HG03571 (cell line): Measurements from ENCODE around the gene DNAJA3.
A peak's percentile ranks its signal among the peaks of the same experiment; 100 is the strongest.

Experiments used
- ATAC-seq: cut with Tn5 transposase; IDR thresholded peaks from one replicate; pipeline ENCODE4 v1.9.1; 2021; ENCODE audit not compliant: unreplicated experiment

DNAJA3 gene

DNA sequence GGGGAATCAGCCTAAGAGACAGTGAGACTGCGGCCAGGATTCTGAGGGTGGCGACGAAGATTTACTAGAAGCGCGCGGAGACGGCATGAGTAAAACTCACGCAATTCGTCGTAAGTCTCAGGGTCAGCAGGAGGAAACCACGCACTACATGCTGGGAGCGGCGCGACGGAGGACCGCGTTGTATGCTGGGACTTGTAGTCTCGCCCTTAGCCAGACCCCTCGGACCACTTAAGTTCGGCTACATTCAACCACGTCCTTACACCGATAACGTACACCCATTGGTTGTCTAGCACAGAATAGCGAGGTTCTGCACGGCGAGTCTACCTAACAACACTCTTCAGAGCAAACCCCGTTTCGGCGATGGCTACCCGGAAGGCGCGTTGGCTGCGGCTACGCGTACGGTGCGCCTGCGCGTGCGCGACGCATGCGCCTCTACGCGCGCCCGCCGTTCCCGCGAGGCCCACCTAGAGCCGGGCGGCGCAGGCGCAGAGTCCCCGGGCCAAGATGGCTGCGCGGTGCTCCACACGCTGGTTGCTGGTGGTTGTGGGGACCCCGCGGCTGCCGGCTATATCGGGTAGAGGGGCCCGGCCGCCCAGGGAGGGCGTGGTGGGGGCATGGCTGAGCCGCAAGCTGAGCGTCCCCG, at the start of gene DNAJA3:
DNAJA3 (plus strand) TSS at position 491 of the 643 bp plus-strand sequence; CDS start at position 505, 14 bp downstream.
- ATAC-seq, result peak; percentile 85

DNA sequence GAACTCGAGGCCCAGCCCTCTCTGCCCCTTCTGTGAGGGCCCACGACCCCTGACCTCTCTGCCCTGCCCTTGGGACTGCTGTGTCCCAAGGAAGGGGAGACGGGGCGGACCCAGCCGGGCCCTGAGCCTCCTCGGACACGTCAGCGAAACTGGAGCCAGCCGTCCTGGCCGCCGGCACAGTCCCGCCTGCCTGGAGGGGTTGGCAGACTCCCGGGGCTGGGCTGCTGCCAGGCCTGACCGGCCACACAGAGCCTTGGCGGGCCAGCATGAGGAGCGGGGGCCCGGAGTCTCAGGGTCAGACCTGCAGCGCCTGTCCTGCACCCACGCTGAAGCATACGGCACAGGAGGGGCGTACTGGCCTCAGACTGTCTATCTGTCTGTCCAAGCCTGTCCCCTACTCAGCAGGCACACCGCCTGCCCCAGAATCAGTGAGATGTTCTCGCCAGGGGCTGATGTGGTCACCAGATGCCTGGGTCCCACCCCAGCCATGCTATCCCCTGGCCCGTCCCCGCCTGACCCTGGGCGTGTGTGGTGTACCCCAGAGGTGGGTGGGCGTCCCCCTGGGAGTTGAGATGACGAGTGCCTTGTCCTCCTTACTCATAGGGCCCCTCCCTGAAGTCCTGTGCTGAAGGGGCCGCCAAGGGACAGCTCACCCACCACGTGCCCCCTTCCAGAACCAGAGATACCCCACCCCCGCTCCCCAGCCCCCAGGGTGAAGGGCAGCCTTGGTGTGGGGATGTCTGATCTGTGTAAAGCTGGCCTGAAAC, 49.4 kb upstream of the DNAJA3 start:
- ATAC-seq, result no peak

DNA sequence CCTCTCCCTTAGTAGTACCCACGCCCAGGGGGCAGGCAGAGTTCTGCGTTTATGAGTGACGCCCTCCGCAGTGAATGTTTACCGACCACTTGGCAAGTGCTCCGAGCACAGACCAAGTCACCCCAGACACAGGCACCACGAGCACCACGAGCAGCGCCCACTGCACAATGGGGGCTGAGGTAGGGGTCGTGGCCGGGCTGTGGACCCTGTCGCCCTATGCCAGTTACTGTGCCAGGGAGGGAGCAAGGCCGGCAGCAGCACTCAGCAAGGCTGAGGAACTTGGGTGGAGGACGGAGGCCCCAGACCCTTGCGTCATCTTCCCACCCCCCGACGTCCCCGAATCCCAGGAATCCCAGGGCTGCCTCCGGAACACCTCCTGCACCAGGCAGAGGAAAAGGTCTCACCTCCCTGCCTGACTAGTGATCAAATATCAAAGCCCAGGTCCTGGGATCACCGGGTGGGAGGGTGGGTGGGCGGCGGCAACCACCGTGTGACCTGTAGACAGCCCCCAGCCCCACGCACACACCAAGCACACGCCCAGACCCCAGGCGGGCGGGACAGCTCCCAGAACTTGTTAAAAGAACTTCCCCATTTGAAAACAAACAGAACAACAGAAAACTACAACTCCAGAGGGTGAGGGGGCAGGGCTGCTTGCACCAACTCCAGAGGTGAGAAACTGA, 48.6 kb upstream of the DNAJA3 start:
- no peak for ATAC-seq

DNA sequence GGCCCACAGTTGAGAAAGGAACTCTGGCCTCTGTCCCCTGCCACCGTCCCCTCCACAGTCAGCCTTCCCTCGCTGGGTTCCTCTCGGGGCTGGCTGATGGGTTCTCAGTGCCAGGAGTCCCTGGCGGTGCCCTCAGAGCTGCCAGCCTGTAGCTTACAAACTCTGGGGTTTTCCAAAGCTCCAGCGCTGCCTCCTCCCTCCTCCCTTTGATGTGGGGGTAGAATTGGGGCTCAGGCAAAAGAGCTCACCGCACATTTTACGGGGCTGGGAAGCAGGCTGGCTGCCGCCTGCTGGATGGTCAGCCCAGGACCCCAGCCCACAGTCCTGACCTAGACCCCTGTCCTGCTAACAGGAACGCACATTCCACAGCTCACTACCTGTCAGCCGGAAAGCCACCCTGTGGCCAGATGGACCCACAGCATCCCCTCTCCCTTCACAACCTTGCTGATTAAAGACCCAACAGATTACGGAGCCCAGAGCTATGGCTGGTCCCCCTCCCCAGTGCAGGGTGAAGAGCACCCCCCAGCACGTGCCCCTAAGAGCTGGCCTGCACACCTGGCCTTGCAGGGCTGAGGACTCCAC, 48.0 kb upstream of the DNAJA3 start:
- no peak for ATAC-seq

DNA sequence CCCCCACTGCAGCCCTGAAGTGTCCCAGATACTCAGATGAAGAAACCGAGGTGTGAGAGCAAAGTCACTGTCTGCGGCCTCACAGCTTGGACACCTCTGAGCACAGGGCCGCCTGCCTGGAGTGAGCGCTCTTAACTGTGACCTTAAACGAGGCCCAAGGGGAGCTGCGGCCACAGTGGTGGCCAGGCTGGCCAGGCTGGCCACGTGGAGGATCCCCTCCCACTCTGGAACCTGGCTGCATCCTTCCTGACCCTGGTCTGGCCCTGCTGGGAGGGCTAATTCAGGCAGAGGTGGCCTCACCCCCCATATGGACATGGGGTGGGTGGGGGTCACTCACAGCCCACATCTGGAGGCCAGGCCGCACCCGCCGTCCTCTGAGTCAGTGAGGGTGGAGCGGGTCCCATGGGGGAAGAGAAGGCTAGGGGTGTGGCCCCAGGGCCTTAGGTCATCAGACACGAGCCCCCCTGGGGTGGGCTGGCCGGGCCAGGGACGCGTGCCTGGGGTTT, 47.5 kb upstream of the DNAJA3 start:
- ATAC-seq, result no peak

DNA sequence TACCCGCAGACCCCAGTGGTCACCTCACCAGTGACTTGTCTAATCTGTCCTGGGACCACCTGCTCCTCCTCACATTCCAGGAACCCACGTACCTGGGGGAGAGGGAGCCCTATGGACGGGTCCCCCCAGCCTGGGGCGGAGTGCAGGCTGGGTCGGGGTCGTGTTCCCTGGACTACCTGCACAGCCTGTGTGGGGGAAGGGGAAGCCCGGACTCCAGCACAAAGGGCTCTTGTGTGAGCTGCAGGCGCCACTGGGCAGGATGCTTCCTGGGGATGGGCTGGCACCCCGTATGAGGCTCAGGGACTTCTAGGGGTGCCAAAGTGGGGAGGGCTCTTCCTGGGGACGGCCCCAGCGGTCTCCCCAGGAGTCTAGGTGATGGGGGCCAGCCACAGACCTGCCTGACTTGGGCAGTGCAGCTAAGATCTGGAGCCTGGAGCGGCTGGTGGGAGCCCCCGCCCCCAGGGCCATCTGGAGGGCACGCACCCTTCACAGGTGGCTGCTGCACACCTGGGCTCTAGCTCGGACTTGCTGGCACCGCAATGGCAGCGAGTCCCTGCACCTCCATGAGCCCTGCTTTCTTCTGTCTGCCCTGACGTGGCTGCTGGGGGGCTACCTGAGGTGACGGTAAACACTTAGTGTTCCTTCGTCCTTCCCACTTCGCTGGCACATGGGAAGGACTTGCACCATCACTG, 46.5 kb upstream of the DNAJA3 start:
- ATAC-seq, result no peak

DNA sequence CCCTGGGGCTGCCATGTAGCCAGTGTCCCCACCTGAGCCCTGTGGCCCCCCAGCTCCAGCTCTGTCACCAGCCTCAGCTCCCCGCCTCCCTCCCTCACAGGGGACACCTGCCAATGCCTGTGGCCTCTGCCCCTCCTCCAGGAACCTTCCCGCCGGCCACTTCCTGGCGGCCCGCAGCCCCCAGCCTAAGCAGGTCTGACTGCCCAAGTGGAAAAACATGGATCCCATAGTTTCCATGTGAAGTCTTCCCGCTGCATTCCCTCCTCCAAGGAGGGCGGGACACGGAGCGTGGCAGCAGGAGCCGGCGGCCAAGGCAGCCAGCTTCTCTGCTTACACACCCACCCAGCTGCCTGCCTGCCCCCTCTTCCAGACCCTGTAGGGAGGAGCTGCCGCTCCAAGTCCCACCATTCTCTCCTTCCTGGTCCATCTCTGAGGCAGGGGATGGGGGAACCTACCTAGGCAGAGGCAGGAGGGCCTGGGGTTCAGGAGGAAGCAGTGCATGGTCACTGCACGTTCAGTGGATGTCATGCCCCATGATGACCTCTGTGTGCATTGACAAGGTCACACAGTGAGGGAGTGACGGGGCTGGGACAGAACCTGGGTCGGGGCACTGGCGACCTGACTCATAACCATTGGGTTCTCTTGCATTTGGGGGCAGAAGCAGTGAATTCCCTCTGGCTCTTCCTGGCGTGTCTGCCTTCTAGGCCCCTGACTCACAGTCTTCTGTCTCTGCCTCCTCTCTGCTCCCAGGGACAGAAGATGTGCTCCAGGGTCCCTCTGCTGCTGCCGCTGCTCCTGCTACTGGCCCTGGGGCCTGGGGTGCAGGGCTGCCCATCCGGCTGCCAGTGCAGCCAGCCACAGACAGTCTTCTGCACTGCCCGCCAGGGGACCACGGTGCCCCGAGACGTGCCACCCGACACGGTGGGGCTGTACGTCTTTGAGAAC, 45.3 kb upstream of the DNAJA3 start:
- no peak for ATAC-seq

DNA sequence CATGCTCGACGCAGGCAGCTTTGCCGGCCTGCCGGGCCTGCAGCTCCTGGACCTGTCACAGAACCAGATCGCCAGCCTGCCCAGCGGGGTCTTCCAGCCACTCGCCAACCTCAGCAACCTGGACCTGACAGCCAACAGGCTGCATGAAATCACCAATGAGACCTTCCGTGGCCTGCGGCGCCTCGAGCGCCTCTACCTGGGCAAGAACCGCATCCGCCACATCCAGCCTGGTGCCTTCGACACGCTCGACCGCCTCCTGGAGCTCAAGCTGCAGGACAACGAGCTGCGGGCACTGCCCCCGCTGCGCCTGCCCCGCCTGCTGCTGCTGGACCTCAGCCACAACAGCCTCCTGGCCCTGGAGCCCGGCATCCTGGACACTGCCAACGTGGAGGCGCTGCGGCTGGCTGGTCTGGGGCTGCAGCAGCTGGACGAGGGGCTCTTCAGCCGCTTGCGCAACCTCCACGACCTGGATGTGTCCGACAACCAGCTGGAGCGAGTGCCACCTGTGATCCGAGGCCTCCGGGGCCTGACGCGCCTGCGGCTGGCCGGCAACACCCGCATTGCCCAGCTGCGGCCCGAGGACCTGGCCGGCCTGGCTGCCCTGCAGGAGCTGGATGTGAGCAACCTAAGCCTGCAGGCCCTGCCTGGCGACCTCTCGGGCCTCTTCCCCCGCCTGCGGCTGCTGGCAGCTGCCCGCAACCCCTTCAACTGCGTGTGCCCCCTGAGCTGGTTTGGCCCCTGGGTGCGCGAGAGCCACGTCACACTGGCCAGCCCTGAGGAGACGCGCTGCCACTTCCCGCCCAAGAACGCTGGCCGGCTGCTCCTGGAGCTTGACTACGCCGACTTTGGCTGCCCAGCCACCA, 44.4 kb upstream of the DNAJA3 start:
- no peak for ATAC-seq

DNA sequence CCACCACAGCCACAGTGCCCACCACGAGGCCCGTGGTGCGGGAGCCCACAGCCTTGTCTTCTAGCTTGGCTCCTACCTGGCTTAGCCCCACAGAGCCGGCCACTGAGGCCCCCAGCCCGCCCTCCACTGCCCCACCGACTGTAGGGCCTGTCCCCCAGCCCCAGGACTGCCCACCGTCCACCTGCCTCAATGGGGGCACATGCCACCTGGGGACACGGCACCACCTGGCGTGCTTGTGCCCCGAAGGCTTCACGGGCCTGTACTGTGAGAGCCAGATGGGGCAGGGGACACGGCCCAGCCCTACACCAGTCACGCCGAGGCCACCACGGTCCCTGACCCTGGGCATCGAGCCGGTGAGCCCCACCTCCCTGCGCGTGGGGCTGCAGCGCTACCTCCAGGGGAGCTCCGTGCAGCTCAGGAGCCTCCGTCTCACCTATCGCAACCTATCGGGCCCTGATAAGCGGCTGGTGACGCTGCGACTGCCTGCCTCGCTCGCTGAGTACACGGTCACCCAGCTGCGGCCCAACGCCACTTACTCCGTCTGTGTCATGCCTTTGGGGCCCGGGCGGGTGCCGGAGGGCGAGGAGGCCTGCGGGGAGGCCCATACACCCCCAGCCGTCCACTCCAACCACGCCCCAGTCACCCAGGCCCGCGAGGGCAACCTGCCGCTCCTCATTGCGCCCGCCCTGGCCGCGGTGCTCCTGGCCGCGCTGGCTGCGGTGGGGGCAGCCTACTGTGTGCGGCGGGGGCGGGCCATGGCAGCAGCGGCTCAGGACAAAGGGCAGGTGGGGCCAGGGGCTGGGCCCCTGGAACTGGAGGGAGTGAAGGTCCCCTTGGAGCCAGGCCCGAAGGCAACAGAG, 43.5 kb upstream of the DNAJA3 start:
- ATAC-seq, result no peak

DNA sequence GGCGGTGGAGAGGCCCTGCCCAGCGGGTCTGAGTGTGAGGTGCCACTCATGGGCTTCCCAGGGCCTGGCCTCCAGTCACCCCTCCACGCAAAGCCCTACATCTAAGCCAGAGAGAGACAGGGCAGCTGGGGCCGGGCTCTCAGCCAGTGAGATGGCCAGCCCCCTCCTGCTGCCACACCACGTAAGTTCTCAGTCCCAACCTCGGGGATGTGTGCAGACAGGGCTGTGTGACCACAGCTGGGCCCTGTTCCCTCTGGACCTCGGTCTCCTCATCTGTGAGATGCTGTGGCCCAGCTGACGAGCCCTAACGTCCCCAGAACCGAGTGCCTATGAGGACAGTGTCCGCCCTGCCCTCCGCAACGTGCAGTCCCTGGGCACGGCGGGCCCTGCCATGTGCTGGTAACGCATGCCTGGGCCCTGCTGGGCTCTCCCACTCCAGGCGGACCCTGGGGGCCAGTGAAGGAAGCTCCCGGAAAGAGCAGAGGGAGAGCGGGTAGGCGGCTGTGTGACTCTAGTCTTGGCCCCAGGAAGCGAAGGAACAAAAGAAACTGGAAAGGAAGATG, 42.8 kb upstream of the DNAJA3 start:
- ATAC-seq, result no peak

DNA sequence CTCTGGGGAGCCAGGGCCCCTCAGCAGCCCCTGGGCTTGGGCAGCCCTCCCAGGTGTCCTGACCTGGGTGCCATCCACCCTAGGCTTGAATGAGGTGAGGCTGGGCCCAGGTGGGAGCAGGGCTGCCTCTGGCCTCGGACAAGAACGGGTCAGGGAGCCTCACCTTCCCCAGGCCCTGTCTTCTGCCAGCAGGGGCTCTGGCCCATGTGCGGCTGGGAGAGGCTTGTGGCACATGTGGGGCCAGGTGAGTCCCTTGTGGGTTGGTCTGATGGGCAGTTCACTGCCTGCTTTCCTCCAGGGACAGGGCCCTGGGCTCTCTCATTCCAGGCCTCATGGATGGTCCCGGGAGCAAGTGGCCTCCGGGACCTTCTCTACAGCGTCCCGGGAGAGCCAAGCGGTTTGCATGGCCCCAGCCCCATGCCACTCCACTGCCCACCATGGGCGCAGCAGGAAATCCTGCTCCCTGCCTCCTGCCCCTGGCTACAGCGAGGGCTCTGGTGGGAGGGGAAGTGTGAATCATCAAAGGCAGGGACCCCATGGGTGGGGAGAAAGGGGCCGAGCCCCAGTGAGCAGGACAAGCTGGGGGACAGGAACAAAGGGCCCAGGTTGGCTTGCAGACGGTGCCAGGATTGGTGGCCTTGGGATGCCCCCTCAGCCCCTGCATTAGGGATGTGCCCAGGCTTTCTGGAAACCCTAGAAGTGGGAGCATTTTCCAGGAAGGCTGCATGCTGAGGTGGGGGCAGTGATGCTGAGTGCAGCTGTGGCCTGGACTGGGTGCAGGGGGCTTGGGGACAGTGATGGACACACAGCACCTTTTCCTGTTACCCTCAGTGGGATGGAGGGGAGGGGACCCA, 41.9 kb upstream of the DNAJA3 start:
- no peak for ATAC-seq

DNA sequence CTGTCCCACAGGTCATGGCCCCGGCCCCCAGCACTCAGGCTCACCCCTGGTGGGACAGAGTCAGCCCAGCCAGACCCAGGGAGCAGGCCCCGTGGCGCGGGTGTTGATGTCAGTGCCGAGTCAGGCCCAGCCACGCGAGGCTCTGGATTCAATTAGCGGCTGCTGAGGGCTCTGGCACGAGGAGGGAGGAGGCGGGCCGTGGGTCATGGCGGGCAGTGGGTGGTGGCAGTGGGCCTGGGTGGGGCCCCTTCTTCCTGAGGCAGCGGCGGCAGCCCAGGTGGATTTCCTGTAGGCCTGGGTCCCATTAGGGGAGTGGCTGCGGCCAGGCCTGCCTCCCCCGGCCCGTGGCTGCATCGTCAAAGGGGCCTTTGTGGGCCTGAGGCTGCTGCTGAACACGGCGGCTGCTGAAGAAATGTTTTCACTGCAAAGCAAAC, 41.1 kb upstream of the DNAJA3 start:
- no peak for ATAC-seq

DNA sequence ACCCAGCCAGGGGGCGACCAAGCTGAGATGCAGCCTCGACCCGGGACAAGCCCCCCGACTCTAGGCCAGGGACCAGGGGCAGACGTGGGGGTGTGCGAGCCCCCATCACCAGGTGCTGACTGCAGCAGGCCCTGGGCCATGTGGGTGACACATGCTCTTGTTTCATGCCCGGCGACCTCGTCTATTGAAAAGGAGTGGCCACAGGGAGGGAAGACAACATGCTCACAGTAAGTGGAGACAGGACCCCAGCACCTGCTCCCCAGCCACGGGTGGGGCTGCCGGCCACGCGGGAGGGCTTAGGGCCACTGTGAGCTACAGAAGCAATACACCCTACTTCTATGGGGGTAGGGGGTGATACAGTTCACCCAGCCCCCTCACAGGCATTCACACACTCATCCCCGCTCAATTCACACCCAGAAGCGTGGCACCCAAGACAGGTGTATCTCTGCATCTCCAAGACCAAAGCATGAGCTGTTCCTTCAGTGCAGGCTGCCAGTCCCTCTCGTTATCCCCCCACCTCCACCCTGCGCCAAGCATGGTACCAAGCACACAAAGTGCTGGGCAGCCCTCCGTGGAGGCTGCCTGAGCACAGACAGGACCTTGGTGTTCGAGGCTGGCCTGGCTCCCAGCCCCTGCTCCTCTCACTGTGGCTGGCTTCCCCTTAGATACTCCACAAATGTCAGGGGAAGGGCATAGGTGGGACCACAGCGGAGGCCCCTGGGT, 40.4 kb upstream of the DNAJA3 start:
- no peak for ATAC-seq

DNA sequence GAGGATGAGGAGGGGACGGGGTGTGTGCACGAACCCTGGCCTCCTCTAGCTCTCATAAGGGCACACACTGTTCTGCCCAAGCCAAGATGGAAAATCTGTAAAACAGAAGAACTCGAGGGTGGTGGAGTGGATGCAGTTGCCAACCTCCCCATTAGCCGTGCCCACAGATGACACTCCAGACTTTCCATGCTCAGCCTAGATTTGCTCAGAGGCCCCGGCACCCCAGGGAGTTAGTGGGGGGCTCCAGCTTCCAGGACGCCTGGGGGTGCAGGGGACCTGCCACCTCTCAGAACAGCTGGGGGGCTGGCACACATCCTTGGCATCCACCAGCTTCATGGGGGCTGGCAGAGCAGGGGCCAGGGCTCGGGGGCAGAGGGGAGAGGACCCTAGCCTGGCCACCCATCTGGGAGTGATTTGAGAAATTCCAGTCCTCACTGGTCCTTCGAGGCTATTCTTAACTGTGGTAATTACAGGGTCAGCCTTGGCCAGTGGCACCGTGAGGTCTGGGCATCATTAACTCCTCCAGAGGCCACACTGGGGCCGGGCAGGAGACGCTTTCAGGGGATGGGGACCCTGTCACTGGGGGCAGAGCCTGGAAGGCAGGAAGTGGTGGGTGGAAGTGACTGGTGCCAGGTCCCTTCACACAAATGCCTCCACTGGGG, 39.7 kb upstream of the DNAJA3 start:
- no peak for ATAC-seq

DNA sequence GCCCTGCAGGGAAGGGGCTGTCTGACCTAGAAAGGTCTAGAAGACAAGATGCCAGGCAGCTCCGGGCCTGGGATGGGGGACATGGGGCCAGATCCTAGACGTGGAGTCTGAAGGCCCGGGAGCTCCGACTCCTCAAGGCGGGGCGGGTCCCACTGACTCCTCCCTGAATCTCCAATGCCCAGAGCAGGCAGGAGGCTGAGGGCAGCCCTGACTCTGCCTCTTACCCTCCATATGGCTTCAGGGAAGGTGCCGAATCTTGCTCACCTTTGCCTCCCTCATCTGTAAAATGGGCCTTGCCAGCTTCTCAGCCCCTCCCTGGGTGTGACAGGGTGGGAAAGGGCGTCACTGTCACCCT, 39.2 kb upstream of the DNAJA3 start:
- ATAC-seq, result no peak
